H1 (cell line): ENCODE results near the gene RAB3IP. TPM values are rescaled to one million over a fixed set of nuclear protein-coding genes. Genes with fewer than 3 reads are reported as not detected.
A peak's percentile ranks its signal among the peaks of the same experiment; 100 is the strongest.

Experiments
- CTCF ChIA-PET: fragments of 300-600 bp; sonication (Branson Sonifier 250); formaldehyde crosslinking; loops from one replicate; lab custom pipeline; 2021; ENCODE audit not compliant: partially characterized antibody; lab: Charles Lee
- POLR2A ChIA-PET: fragments of 300-600 bp; sonication (Branson Sonifier 250); formaldehyde crosslinking; loops from one replicate; lab custom pipeline; 2021; ENCODE audit warnings: inconsistent platforms; ENCODE audit not compliant: partially characterized antibody; lab: Charles Lee
- DNase-seq, 2 experiments: peaks; one replicate each; pipeline versions ENCODE4 v3.0.0 to v3.0.0-alpha.2; 2010 to 2022; ENCODE audit warnings: low spot score in 2 of 2, low read depth in 1 of 2, mixed read lengths in 1 of 2
- FAIRE-seq: peaks from 2 replicates; lab custom pipeline; 2011; peaks lifted over from hg19 to GRCh38; lab: Jason Lieb, UNC
- H2AFZ ChIP-seq: 2 replicates; pipeline ENCODE4 v1.8.1; 2012; ENCODE audit warnings: low read length, inconsistent platforms
- H2AK5ac ChIP-seq: 2 replicates; pipeline ENCODE4 v1.6.1; 2013; ENCODE audit warnings: low read depth, low read length
- H2BK120ac ChIP-seq: replicated peaks from 2 replicates; pipeline ENCODE3; 2013; ENCODE audit warnings: low read depth, low read length, inconsistent platforms
- H2BK12ac ChIP-seq: 2 replicates; pipeline ENCODE4 v1.6.1; 2013; ENCODE audit warnings: low read depth, low read length
- H2BK15ac ChIP-seq: 2 replicates; pipeline ENCODE4 v1.6.1; 2013; ENCODE audit warnings: low read length
- H2BK20ac ChIP-seq: 2 replicates; pipeline ENCODE4 v1.6.1; 2013; ENCODE audit warnings: low read length
- H2BK5ac ChIP-seq: 2 replicates; pipeline ENCODE4 v1.6.1; 2013; ENCODE audit warnings: low read depth, low read length
- H3K14ac ChIP-seq: 2 replicates; pipeline ENCODE4 v1.6.1; 2013; ENCODE audit warnings: inconsistent platforms; ENCODE audit not compliant: insufficient read length
- H3K18ac ChIP-seq: 2 replicates; pipeline ENCODE4 v1.6.1; 2013; ENCODE audit warnings: low read length; ENCODE audit errors: extremely low read depth
- H3K23ac ChIP-seq: 2 replicates; pipeline ENCODE4 v1.6.1; 2013; ENCODE audit warnings: inconsistent platforms; ENCODE audit not compliant: insufficient read length
- H3K23me2 ChIP-seq: 2 replicates; pipeline ENCODE4 v1.6.1; 2013; ENCODE audit warnings: low read depth, low read length
- H3K27ac ChIP-seq: 2 replicates; pipeline ENCODE4 v1.6.1; 2011; ENCODE audit warnings: low read depth, low read length, inconsistent platforms
- H3K27me3 ChIP-seq, 4 experiments: replicated peaks in 1 of 4; 1 replicate in 1 of 4; 2 replicates in 3 of 4; pipeline versions ENCODE4 v1.6.1 to v1.8.1; 2011 to 2013; ENCODE audit warnings: low read length in 3 of 4, mild to moderate bottlenecking in 3 of 4, inconsistent platforms in 2 of 4, mixed read lengths in 2 of 4, moderate library complexity in 1 of 4; ENCODE audit not compliant: control insufficient read depth in 3 of 4, insufficient read depth in 3 of 4; ENCODE audit errors: extremely low read depth in 1 of 4
- H3K36me3 ChIP-seq, 4 experiments: 2 replicates each; pipeline versions ENCODE4 v1.6.1 to v1.8.1; 2011 to 2013; ENCODE audit warnings: mild to moderate bottlenecking in 4 of 4, low read length in 3 of 4, moderate library complexity in 2 of 4, control low read depth in 1 of 4, inconsistent platforms in 1 of 4; ENCODE audit not compliant: insufficient read depth in 4 of 4, control insufficient read depth in 2 of 4
- H3K4ac ChIP-seq: replicated peaks from 2 replicates; pipeline ENCODE3; 2013; ENCODE audit warnings: low read length, low read depth, mixed read lengths, inconsistent platforms; ENCODE audit not compliant: insufficient read length
- H3K4me1 ChIP-seq, 4 experiments: replicated peaks in 1 of 4; 1 replicate in 1 of 4; 2 replicates in 3 of 4; pipeline versions ENCODE4 v1.6.1 to v1.8.1; 2011 to 2013; ENCODE audit warnings: low read length in 3 of 4, inconsistent platforms in 2 of 4, mixed read lengths in 1 of 4; ENCODE audit not compliant: insufficient read depth in 4 of 4, control insufficient read depth in 3 of 4
- H3K4me2 ChIP-seq, 2 experiments: 2 replicates each; pipeline versions ENCODE4 v1.6.1 to v1.8.1; 2011 to 2013; ENCODE audit warnings: low read depth in 2 of 2, low read length in 2 of 2, control low read depth in 1 of 2, inconsistent platforms in 1 of 2, mild to moderate bottlenecking in 1 of 2; ENCODE audit not compliant: insufficient read depth in 1 of 2
- H3K4me3 ChIP-seq, 4 experiments: fragments of 200-600, 300-600 bp in 1 of 4; sonication (generic), shearing (Covaris generic), sonication (Bioruptor Twin) in 1 of 4; 2 replicates each; pipeline versions ENCODE4 v1.5.1 to v1.8.1; 2011 to 2016; ENCODE audit warnings: low read length in 4 of 4, low read depth in 3 of 4, control low read depth in 2 of 4, inconsistent platforms in 2 of 4, mild to moderate bottlenecking in 2 of 4, mixed read lengths in 1 of 4, moderate library complexity in 1 of 4; ENCODE audit not compliant: insufficient read depth in 2 of 4; ENCODE audit errors: extremely low read depth in 1 of 4
- H3K56ac ChIP-seq: replicated peaks from 2 replicates; pipeline ENCODE3; 2013; ENCODE audit warnings: low read depth, mild to moderate bottlenecking, mixed read lengths, low read length, inconsistent platforms; ENCODE audit not compliant: insufficient read length
- H3K79me1 ChIP-seq: 2 replicates; pipeline ENCODE4 v1.6.1; 2013; ENCODE audit warnings: low read depth, low read length, control low read depth
- H3K79me2 ChIP-seq, 2 experiments: 2 replicates each; pipeline versions ENCODE4 v1.6.1 to v1.8.1; 2012 to 2013; ENCODE audit warnings: low read length in 2 of 2, mild to moderate bottlenecking in 2 of 2, inconsistent platforms in 1 of 2; ENCODE audit not compliant: insufficient read depth in 2 of 2, control insufficient read depth in 1 of 2
- H3K9ac ChIP-seq, 4 experiments: replicated peaks in 1 of 4; 1 replicate in 1 of 4; 2 replicates in 3 of 4; pipeline versions ENCODE4 v1.6.1 to v1.8.1; 2011 to 2013; ENCODE audit warnings: low read depth in 3 of 4, low read length in 3 of 4, control low read depth in 2 of 4, mild to moderate bottlenecking in 2 of 4, moderate library complexity in 2 of 4, inconsistent platforms in 1 of 4; ENCODE audit errors: extremely low read depth in 1 of 4
- H3K9me3 ChIP-seq, 2 experiments: 2 replicates each; pipeline versions ENCODE4 v1.6.1 to v1.8.1; 2012 to 2013; ENCODE audit warnings: mild to moderate bottlenecking in 2 of 2, moderate library complexity in 2 of 2, control low read depth in 1 of 2, inconsistent platforms in 1 of 2, low read depth in 1 of 2, low read length in 1 of 2, mixed read lengths in 1 of 2; ENCODE audit not compliant: insufficient read depth in 2 of 2
- H4K20me1 ChIP-seq, 2 experiments: replicated peaks in 1 of 2; 2 replicates each; pipeline versions ENCODE3 to v1.8.1; 2011 to 2013; ENCODE audit warnings: inconsistent platforms in 2 of 2, low read length in 2 of 2, mild to moderate bottlenecking in 1 of 2; ENCODE audit not compliant: insufficient read depth in 2 of 2, control insufficient read depth in 1 of 2
- H4K5ac ChIP-seq: 2 replicates; pipeline ENCODE4 v1.6.1; 2013; ENCODE audit warnings: low read length, low read depth, mixed read lengths, inconsistent platforms; ENCODE audit not compliant: insufficient read length
- H4K8ac ChIP-seq: 2 replicates; pipeline ENCODE4 v1.8.0; 2013; ENCODE audit warnings: mild to moderate bottlenecking, moderate library complexity, low read length, inconsistent platforms; ENCODE audit not compliant: insufficient read depth; ENCODE audit errors: extremely low read depth
- H4K91ac ChIP-seq: replicated peaks from 2 replicates; pipeline ENCODE3; 2013; ENCODE audit warnings: low read length, mixed read lengths, inconsistent platforms; ENCODE audit not compliant: insufficient read length
- ASH2L ChIP-seq: fragments of 200-600, 300-600 bp; sonication (generic); IDR thresholded peaks from one replicate; pipeline ENCODE4 v1.7.1; 2017; ENCODE audit warnings: low read length
- BRCA1 ChIP-seq: IDR thresholded peaks from 2 replicates; pipeline ENCODE4 v1.6.1; 2012; ENCODE audit warnings: low read depth, low read length, improper control_type of control experiment
- CEBPB ChIP-seq: IDR thresholded peaks from 2 replicates; pipeline ENCODE4 v1.6.1; 2012; ENCODE audit warnings: low read depth, low read length
- KDM4A ChIP-seq: IDR thresholded peaks from one replicate; pipeline ENCODE4 v1.7.1; 2012; ENCODE audit warnings: low read depth, mild to moderate bottlenecking, moderate library complexity, low read length, inconsistent platforms; ENCODE audit not compliant: severe bottlenecking
- KDM5A ChIP-seq: fragments of 200-600 bp; IDR thresholded peaks from 2 replicates; pipeline ENCODE4 v1.7.1; 2012; ENCODE audit warnings: mild to moderate bottlenecking, low read length, inconsistent platforms, mixed read lengths
- MAX ChIP-seq: IDR thresholded peaks from 2 replicates; pipeline ENCODE4 v1.6.1; 2012; ENCODE audit warnings: inconsistent platforms
- RXRA ChIP-seq: IDR thresholded peaks from 2 replicates; pipeline ENCODE4 v1.6.1; 2011; ENCODE audit warnings: low read depth, mild to moderate bottlenecking, low read length, moderate library complexity; ENCODE audit not compliant: insufficient read depth
- SP4 ChIP-seq: IDR thresholded peaks from 2 replicates; pipeline ENCODE4 v1.6.1; 2012; ENCODE audit warnings: low read length, inconsistent platforms
- USF2 ChIP-seq: IDR thresholded peaks from 2 replicates; pipeline ENCODE4 v1.6.1; 2011; ENCODE audit warnings: low read length, improper control_type of control experiment
- YY1 ChIP-seq: IDR thresholded peaks from 2 replicates; pipeline ENCODE4 v1.6.1; 2011; ENCODE audit warnings: low read depth, mild to moderate bottlenecking, low read length
- WGBS, 2 experiments: shearing (Covaris generic) in 1 of 2; methylation state at CpG; one replicate each; pipeline versions ENCODE4 v1.1.6 to v1.1.7; 2013 to 2015; ENCODE audit warnings: low lambda C conversion rate in 2 of 2, mixed read lengths in 2 of 2, inconsistent platforms in 1 of 2, low coverage in 1 of 2, missing lambda C conversion rate in 1 of 2; ENCODE audit not compliant: insufficient replicate concordance in 2 of 2, insufficient coverage in 1 of 2, insufficient read length in 1 of 2; ENCODE audit errors: extremely low coverage in 1 of 2, missing lambda C conversion rate in 1 of 2; 5-methylcytosine and 5-hydroxymethylcytosine counted together
- polyA plus RNA-seq, 7 experiments: library from polyadenylated mRNA; depleted of rRNA in 3 of 7; stranded (reverse) in 5 of 7; unstranded in 2 of 7; fragments of >200 nt in 5 of 7; fragments of 200-250 nt in 2 of 7; gene quantifications; 1 replicate in 5 of 7; 2 replicates in 1 of 7; 4 replicates in 1 of 7; pipeline versions ENCODE4 v1.2.1 to v1.2.3, GENCODE V29; 2011 to 2013; ENCODE audit warnings: missing spikeins in 2 of 7, mixed read lengths in 2 of 7
- total RNA-seq: library from RNA; stranded (reverse); fragmentation: NEBNext Ultra II Directional; extraction: Animal tissue kit (Norgen Biotek cat#: 25700); gene quantifications from 2 replicates; pipeline ENCODE4 v1.2.1, GENCODE V29; 2021

RAB3IP gene
- total and polyA plus RNA-seq, 2 of the 8 experiments (the other 6 are each of a cell fraction or from before 2014, with no cell fraction given), result 17.7 to 34.6 TPM

- Histone ChIP-seq H3K36me3 (no peaks in the 10 kb centered on the region), H3K56ac (no peak overlapping the region), H2BK12ac (peak overlapping the region; percentile 21; the same call in 1 of the 2 replicates), H3K9me3 (no peaks in the 10 kb centered on the region), H4K5ac (no peak overlapping the region), H3K27me3 (peaks cover 0 to 7% (median 2%) of the 10 kb centered on the region in 4 experiments; a peak in 3 of 7 replicates), H2AFZ (peak overlapping the region; percentile 36; the same call in 1 of the 2 replicates), H3K14ac (no peak overlapping the region), H2BK15ac (no peak overlapping the region), H3K9ac (peak overlapping the region in 3 of 4 experiments; percentile 25 to 75 (median 31); a peak in 6 of 7 replicates), H3K79me2 (peaks cover 0 to 20% of the 10 kb centered on the region in 2 experiments; a peak in 2 of 4 replicates), H3K27ac (no peak overlapping the region), H2BK5ac (no peak overlapping the region), H4K91ac (no peak overlapping the region), H2BK120ac (no peak overlapping the region), H3K4ac (no peak overlapping the region), H2BK20ac (no peak overlapping the region), H3K23ac (no peak overlapping the region), H3K23me2 (peaks cover 9% of the 10 kb centered on the region), H4K8ac (peak overlapping the region; percentile 45), H3K79me1 (no peaks in the 10 kb centered on the region), H3K18ac (0 out of 2 replicates have a peak overlapping the region, but pooled peaks have one; percentile 27), H3K4me2 (peak overlapping the region; percentile 77 to 94), H3K4me3 (peak overlapping the region; percentile 53 to 88 (median 70)), H3K4me1 (peaks cover 0 to 2% (median 0%) of the 10 kb centered on the region in 4 experiments; a peak in 1 of 7 replicates), H4K20me1 (peaks cover 0 to 4% of the 10 kb centered on the region in 2 experiments), H2AK5ac (no peak overlapping the region)
- FAIRE-seq (peak; percentile 76), DNase-seq (peak in 1 of 2 experiments; percentile 64)
- WGBS, 2 experiments, result 3% methylated on average over 35 of the region's 66 CpGs; no CpG with 5 or more reads in 1 of the 2 experiments
- POLR2A ChIA-PET, result interaction anchor here (0.5 to 1.0 kb wide), 2 partner anchors 8 to 270 kb away, joined by 3 read pairs; partner anchors contain the start of gene FRS2
- CTCF ChIA-PET, result interaction anchor here (1.2 to 1.4 kb wide), 2 partner anchors 17 to 41 kb away, joined by 3 to 4 read pairs; no protein-coding TSS in a partner anchor
- TF ChIP-seq KDM4A (peak; percentile 5), RXRA (no peak), CEBPB (peak; percentile 85), BRCA1 (no peak), KDM5A (no peak), YY1 (no peak), MAX (no peak), USF2 (no peak), SP4 (no peak), ASH2L (no peak)
Observed at GRCh38 chr12:69739287-69740191, 879 bp downstream of the RAB3IP start.
